Measurements from ENCODE around the gene SCAF4. TPM values are rescaled to one million over a fixed set of nuclear protein-coding genes. Genes with fewer than 3 reads are reported as not detected.

SCAF4 gene
- total RNA-seq, 4 donors from 2014 or later, result 8.3 to 18.1 (median 15.0) TPM

DNA sequence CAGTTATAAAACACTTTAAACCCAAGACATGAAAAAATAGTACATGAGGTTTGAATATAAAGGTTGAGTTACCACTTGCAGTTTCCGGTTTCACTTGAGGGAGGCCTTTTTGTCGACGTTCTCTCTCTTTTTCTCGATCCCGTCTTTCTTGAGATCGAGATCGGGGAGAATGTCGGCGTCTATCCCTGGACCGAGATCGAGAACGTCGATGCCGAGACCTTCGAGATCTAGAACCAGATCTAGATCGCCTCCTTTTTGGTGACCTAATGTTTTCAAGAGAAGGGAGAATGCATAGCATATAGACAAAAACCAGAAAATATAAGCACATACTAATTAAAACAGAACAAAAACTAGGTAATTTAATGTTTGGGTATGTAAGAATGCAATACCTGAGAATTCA, 38.7 kb downstream of the SCAF4 start:
- H3K36me3 ChIP-seq, result peaks cover 12 to 100% (median 28%) of the 10 kb centered on the region in 3 donors

DNA sequence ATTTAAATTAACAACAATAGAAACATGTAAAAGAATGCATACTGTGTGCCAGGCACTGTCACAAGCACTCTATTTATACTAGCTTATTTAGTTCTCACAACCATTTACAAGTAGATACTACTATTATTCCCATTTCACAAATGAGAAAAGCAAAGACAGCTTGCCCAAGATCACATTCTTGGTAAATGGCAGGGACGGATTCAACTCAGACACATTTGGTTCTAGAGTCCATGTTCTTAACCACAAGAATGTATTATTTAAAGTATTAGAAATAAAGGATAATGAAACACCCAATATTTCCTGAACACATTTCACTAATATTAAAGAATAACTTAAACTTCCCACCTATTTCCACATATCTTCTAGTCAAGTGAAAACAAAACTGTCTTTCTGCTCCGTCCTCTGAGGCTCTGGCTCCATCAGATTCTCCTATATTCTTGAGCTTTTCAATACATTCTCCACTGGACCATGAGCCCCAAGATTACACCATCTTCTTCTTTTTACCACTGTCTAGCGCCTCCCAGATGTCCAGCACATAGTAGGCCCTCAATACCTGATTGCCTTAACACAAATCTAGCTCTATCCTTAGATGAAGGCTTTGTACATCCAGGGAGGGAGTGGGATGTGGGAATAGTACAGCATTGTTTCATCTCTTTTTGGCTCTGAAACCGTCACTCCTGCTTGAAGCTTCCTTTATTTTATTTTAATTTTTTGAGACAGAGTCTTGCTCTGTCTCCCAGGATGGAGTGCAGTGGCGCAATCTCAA, 43.1 kb downstream of the SCAF4 start:
- no peak for DNase-seq
- H3K27ac ChIP-seq, result no peak overlapping the region
- 93% methylated on average over 5 of the region's 5 CpGs for WGBS, 2 donors
- TF ChIP-seq POLR2A (IDR thresholded peaks at IDR 0.05), result no peak
- TF ChIP-seq, protein P1, sequence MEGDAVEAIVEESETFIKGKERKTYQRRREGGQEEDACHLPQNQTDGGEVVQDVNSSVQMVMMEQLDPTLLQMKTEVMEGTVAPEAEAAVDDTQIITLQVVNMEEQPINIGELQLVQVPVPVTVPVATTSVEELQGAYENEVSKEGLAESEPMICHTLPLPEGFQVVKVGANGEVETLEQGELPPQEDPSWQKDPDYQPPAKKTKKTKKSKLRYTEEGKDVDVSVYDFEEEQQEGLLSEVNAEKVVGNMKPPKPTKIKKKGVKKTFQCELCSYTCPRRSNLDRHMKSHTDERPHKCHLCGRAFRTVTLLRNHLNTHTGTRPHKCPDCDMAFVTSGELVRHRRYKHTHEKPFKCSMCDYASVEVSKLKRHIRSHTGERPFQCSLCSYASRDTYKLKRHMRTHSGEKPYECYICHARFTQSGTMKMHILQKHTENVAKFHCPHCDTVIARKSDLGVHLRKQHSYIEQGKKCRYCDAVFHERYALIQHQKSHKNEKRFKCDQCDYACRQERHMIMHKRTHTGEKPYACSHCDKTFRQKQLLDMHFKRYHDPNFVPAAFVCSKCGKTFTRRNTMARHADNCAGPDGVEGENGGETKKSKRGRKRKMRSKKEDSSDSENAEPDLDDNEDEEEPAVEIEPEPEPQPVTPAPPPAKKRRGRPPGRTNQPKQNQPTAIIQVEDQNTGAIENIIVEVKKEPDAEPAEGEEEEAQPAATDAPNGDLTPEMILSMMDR (IDR thresholded peaks at IDR 0.05), result no peak
- peaks cover 16 to 100% (median 45%) of the 10 kb centered on the region in 3 donors for H3K36me3 ChIP-seq
- H3K27me3 ChIP-seq, result no peaks in the 10 kb centered on the region
- H3K4me1 ChIP-seq, result no peaks in the 10 kb centered on the region
- intact Hi-C loops (cut with DNase I), result no loop called here
- no peaks in the 10 kb centered on the region for H3K9me3 ChIP-seq
- no peak overlapping the region for H3K4me3 ChIP-seq

More for the DNA sequence above, 38.7 kb downstream of the SCAF4 start:
- H3K9me3 ChIP-seq, result no peaks in the 10 kb centered on the region
- 95 to 98% methylated on average over 16 of the region's 16 CpGs for WGBS, 2 donors
- no peaks in the 10 kb centered on the region for H3K4me1 ChIP-seq
- no peak overlapping the region for H3K4me3 ChIP-seq
- no peak for TF ChIP-seq POLR2A (IDR thresholded peaks at IDR 0.05)
- TF ChIP-seq, protein P1 (IDR thresholded peaks at IDR 0.05), result no peak
- no peak overlapping the region for H3K27ac ChIP-seq
- intact Hi-C loops (cut with DNase I), result no loop called here
- H3K27me3 ChIP-seq, result no peaks in the 10 kb centered on the region
- DNase-seq, result no peak

DNA sequence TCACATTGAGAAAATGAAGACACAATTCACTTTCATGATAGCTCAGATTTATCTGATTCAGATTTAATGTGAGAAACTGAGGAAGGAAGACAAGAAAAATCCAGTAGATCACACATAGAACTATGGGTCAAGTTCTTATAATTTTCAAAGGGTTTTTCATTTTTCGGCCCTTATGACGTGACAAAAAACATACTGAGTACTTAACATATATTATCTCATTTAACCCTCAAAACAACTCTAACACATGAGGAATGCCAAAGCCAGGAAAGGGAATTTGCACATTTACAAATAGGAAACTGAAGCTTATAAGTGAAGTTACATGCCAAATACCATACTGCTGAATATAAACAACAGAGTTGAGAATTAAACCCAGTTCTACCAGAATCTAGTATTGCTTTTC, 44.8 kb downstream of the SCAF4 start:
- intact Hi-C loops (cut with DNase I), result no loop called here
- H3K36me3 ChIP-seq, result peaks cover 16 to 100% (median 33%) of the 10 kb centered on the region in 3 donors
- H3K27ac ChIP-seq, result no peak overlapping the region
- no peak overlapping the region for H3K4me3 ChIP-seq
- H3K27me3 ChIP-seq, result no peaks in the 10 kb centered on the region
- H3K4me1 ChIP-seq, result no peaks in the 10 kb centered on the region
- 96% methylated on average over 2 of the region's 2 CpGs for WGBS, 2 donors
- no peak for DNase-seq
- no peaks in the 10 kb centered on the region for H3K9me3 ChIP-seq
- TF ChIP-seq POLR2A (IDR thresholded peaks at IDR 0.05), result no peak
- TF ChIP-seq, protein P1 (IDR thresholded peaks at IDR 0.05), result no peak

DNA sequence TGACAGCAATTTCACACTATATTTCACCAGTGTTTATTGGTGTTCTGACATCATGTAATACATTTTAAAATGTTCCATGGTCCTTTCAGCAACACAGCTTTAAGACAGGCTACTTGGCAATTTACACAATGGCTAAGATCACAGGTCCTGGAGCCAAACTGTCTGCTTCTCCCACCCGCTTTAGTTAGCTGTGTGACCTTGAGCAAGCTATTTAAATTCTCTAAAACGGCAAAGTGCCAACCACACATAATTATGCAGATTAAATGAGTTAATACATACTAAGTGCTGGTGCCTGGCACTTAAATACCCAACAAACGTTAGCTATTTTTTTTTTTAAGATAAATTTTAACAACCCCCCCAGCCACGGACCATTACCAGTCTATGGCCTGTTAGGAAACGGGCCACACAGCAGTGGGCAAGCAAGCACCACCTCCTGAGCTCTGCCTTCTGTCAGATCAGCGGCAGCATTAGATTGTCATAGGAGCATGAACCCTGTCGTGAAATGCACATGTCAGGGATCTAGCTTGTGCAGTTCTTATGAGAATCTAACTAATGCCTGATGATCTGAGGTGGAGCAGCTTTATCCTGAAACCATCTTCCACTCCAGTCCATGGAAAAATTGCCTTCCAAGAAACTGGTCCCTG, 45.5 kb downstream of the SCAF4 start:
- Histone ChIP-seq H3K27ac (no peak overlapping the region), H3K36me3 (peaks cover 16 to 100% (median 28%) of the 10 kb centered on the region in 3 donors), H3K9me3 (no peaks in the 10 kb centered on the region), H3K4me1 (no peaks in the 10 kb centered on the region), H3K4me3 (no peak overlapping the region), H3K27me3 (no peaks in the 10 kb centered on the region)
- intact Hi-C loops (cut with DNase I), result no loop called here
- WGBS, 2 donors, result 60 to 88% methylated on average over 3 to 7 of the region's 7 CpGs
- TF ChIP-seq, protein P1 (IDR thresholded peaks at IDR 0.05), result no peak
- no peak for TF ChIP-seq POLR2A (IDR thresholded peaks at IDR 0.05)
- DNase-seq, result no peak

DNA sequence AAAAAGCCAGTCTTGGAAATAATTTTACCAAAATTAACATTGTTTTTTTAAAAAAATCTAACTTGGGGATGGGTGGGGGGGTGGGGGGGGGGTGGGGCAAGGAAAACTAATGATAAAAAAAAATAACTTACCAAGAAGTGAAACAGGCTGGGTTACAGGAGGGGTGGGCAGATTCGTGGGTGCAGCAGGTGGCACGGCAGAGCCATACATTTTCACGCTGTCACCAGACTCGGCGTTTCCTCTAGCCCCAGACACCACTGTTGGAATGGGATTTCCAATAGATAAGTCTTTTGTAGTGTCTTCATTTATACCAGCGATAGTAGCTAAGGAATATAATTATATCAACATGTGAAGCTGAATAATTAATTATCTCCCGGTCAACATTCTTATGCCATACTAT, 47.0 kb downstream of the SCAF4 start:
- Histone ChIP-seq H3K4me1 (no peaks in the 10 kb centered on the region), H3K36me3 (peaks cover 11 to 99% (median 20%) of the 10 kb centered on the region in 3 donors), H3K27me3 (no peaks in the 10 kb centered on the region), H3K4me3 (no peak overlapping the region), H3K9me3 (no peaks in the 10 kb centered on the region), H3K27ac (no peak overlapping the region)
- intact Hi-C loops (cut with DNase I), result no loop called here
- DNase-seq, result no peak
- WGBS, 2 donors, result 89 to 93% methylated on average over 7 of the region's 7 CpGs
- TF ChIP-seq, protein P1 (IDR thresholded peaks at IDR 0.05), result no peak
- TF ChIP-seq POLR2A (IDR thresholded peaks at IDR 0.05), result no peak

Data from esophagus squamous epithelium (tissue), 5 donors.